Thyroid gland (tissue), 4 donors: ENCODE data around the gene FOXA3.

ENCODE experiments used
- CTCF ChIP-seq, 6 experiments: fragments of 200-600 bp in 3 of 6; fragments of 450-650 bp in 3 of 6; sonication (generic) in 3 of 6; IDR thresholded peaks; one replicate each; pipeline ENCODE4 v1.5.1; 2016 to 2019; ENCODE audit warnings: antibody characterized with exemption in 6 of 6, mild to moderate bottlenecking in 2 of 6, inconsistent platforms in 1 of 6, moderate library complexity in 1 of 6
- POLR2A ChIP-seq, 2 donors: fragments of 450-650 bp; IDR thresholded peaks; one replicate each; pipeline ENCODE4 v1.6.1; 2017; ENCODE audit warnings: antibody characterized with exemption in 2 of 2, mild to moderate bottlenecking in 2 of 2, moderate library complexity in 1 of 2

GRCh38 chr19:45825917-45826893 is 37.9 kb upstream of the FOXA3 start:
- TF ChIP-seq CTCF (IDR thresholded peaks at IDR 0.05) (no peak), POLR2A (IDR thresholded peaks at IDR 0.05) (no peak)
